HCT116 (cell line): ENCODE data around the gene PLEKHG3. TPM values are rescaled to one million over a fixed set of nuclear protein-coding genes. Genes with fewer than 3 reads are reported as not detected.

ENCODE experiments used
- ATAC-seq: fragments of 200-7000 bp; cut with Tn5 transposase; 2 replicates; pipeline ENCODE4 v1.9.1; 2020; ENCODE audit warnings: mild to moderate bottlenecking, moderate library complexity
- BruUV-seq: library from RNA; stranded (reverse); fragments of 400-500 nt; replicated peaks from 2 replicates; lab custom pipeline; 2021; lab: Mats Ljungman, UMichigan
- CTCF ChIA-PET: fragments of 300-600 bp; sonication (Branson Sonifier 250); formaldehyde crosslinking; loops from one replicate; lab custom pipeline; 2021; ENCODE audit warnings: antibody characterized with exemption; lab: Charles Lee
- POLR2A ChIA-PET: fragments of 300-600, 350-600 bp; sonication (Branson Sonifier 250); formaldehyde crosslinking; loops from one replicate; lab custom pipeline; 2021; ENCODE audit warnings: antibody characterized with exemption; lab: Charles Lee
- RAD21 ChIA-PET, 2 experiments: fragments of 300-600 bp; sonication (Branson Sonifier 250); formaldehyde crosslinking; loops; one replicate each; lab custom pipeline; 2023; ENCODE audit warnings: low total read pairs in 2 of 2; ENCODE audit not compliant: uncharacterized antibody in 2 of 2, unreplicated experiment in 2 of 2, low non-redundant PET in 1 of 2; lab: Charles Lee
- DNase-seq: peaks from one replicate; pipeline ENCODE4 v3.0.0-alpha.2; 2010; ENCODE audit warnings: low read depth, low spot score
- H2AFZ ChIP-seq: fragments of 200-600 bp; shearing (Covaris generic), sonication (generic); 2 replicates; pipeline ENCODE4 v1.6.1; 2017; ENCODE audit warnings: low read depth, mixed run types, mixed read lengths, antibody characterized with exemption, low read length; ENCODE audit not compliant: poor library complexity, severe bottlenecking
- H3K27ac ChIP-seq: 2 replicates; pipeline ENCODE4 v1.5.1; 2012; ENCODE audit warnings: low read depth, low read length
- H3K27me3 ChIP-seq: fragments of 200-600 bp; sonication (generic); 2 replicates; pipeline ENCODE4 v1.6.1; 2016; ENCODE audit warnings: mixed run types, low read length, mixed read lengths; ENCODE audit not compliant: insufficient read depth
- H3K36me3 ChIP-seq, 2 experiments: fragments of 200-500 bp in 1 of 2; fragments of 200-600 bp in 1 of 2; sonication (Bioruptor generic) in 1 of 2; sonication (generic) in 1 of 2; 2 replicates each; pipeline versions ENCODE4 v1.5.1 to v1.6.1; 2014 to 2016; ENCODE audit warnings: low read length in 2 of 2, inconsistent platforms in 1 of 2, mixed read lengths in 1 of 2, mixed run types in 1 of 2; ENCODE audit not compliant: insufficient read depth in 2 of 2, control insufficient read depth in 1 of 2
- H3K4me1 ChIP-seq, 2 experiments: fragments of 200-600 bp in 1 of 2; sonication (generic) in 1 of 2; 2 replicates each; pipeline versions ENCODE4 v1.5.1 to v1.6.1; 2012 to 2017; ENCODE audit warnings: low read length in 2 of 2, inconsistent platforms in 1 of 2, mild to moderate bottlenecking in 1 of 2, mixed read lengths in 1 of 2, mixed run types in 1 of 2, moderate library complexity in 1 of 2; ENCODE audit not compliant: insufficient read depth in 2 of 2, control insufficient read depth in 1 of 2
- H3K4me2 ChIP-seq: fragments of 200-600 bp; sonication (generic); 2 replicates; pipeline ENCODE4 v1.6.1; 2017; ENCODE audit warnings: mixed run types, low read length, mixed read lengths
- H3K4me3 ChIP-seq, 2 experiments: fragments of 200-600 bp in 1 of 2; sonication (generic) in 1 of 2; replicated peaks in 1 of 2; 2 replicates each; pipeline ENCODE4 v1.5.1; 2011 to 2016; ENCODE audit warnings: low read length in 2 of 2, control low read depth in 1 of 2, low read depth in 1 of 2, mild to moderate bottlenecking in 1 of 2, mixed read lengths in 1 of 2, mixed run types in 1 of 2
- H3K79me2 ChIP-seq: fragments of 200-600 bp; sonication (generic); 2 replicates; pipeline ENCODE4 v1.6.1; 2017; ENCODE audit warnings: mild to moderate bottlenecking, mixed run types, low read length, moderate library complexity, mixed read lengths; ENCODE audit not compliant: insufficient read depth
- H3K9ac ChIP-seq: fragments of 200-600 bp; sonication (generic); 2 replicates; pipeline ENCODE4 v1.6.1; 2016; ENCODE audit warnings: low read length, mixed read lengths
- H3K9me2 ChIP-seq: fragments of 200-600 bp; sonication (generic), shearing (Covaris generic); 2 replicates; pipeline ENCODE4 v1.6.1; 2017; ENCODE audit warnings: mixed run types, mild to moderate bottlenecking, moderate library complexity; ENCODE audit not compliant: insufficient read depth
- H3K9me3 ChIP-seq, 2 experiments: fragments of 200-500 bp in 1 of 2; fragments of 200-600 bp in 1 of 2; sonication (Bioruptor generic) in 1 of 2; sonication (generic) in 1 of 2; 2 replicates each; pipeline ENCODE4 v1.6.1; 2014 to 2017; ENCODE audit warnings: low read length in 2 of 2, mixed read lengths in 2 of 2, inconsistent platforms in 1 of 2, low read depth in 1 of 2, mild to moderate bottlenecking in 1 of 2, mixed run types in 1 of 2, moderate library complexity in 1 of 2; ENCODE audit not compliant: control insufficient read depth in 1 of 2, insufficient read depth in 1 of 2
- H4K20me1 ChIP-seq: fragments of 200-600 bp; sonication (generic), shearing (Covaris generic); 2 replicates; pipeline ENCODE4 v1.6.1; 2017; ENCODE audit warnings: mixed run types, mild to moderate bottlenecking, moderate library complexity; ENCODE audit not compliant: insufficient read depth
- ATF3 ChIP-seq: IDR thresholded peaks from 2 replicates; pipeline ENCODE4 v1.6.1; 2012
- CBX3 ChIP-seq: IDR thresholded peaks from 2 replicates; pipeline ENCODE4 v1.6.1; 2012; ENCODE audit warnings: low read depth
- EGR1 ChIP-seq: IDR thresholded peaks from 2 replicates; pipeline ENCODE4 v1.6.1; 2012; ENCODE audit warnings: low read depth
- EZH2 ChIP-seq: fragments of 200-600 bp; sonication (generic); IDR thresholded peaks from 2 replicates; pipeline ENCODE4 v1.6.1; 2017; ENCODE audit warnings: antibody characterized with exemption, mixed run types
- EZH2phosphoT487 ChIP-seq: fragments of 200-600 bp; IDR thresholded peaks from 2 replicates; pipeline ENCODE4 v1.6.1; 2018; ENCODE audit warnings: antibody characterized with exemption, borderline replicate concordance
- JUND ChIP-seq: IDR thresholded peaks from 2 replicates; pipeline ENCODE4 v1.6.1; 2012
- POLR2AphosphoS5 ChIP-seq: IDR thresholded peaks from 2 replicates; pipeline ENCODE4 v1.6.1; 2011; ENCODE audit warnings: mild to moderate bottlenecking, low read depth, low read length, moderate library complexity
- RAD21 ChIP-seq: IDR thresholded peaks from 2 replicates; pipeline ENCODE4 v1.6.1; 2012; ENCODE audit warnings: low read depth, mild to moderate bottlenecking
- REST ChIP-seq: IDR thresholded peaks from 2 replicates; pipeline ENCODE4 v1.6.1; 2012; ENCODE audit warnings: low read depth
- SRF ChIP-seq: IDR thresholded peaks from 2 replicates; pipeline ENCODE4 v1.6.1; 2012; ENCODE audit warnings: low read depth
- YY1 ChIP-seq: IDR thresholded peaks from 2 replicates; pipeline ENCODE4 v1.6.1; 2011; ENCODE audit warnings: low read length, low read depth, moderate library complexity, mild to moderate bottlenecking; ENCODE audit not compliant: insufficient replicate concordance; ENCODE audit errors: extremely low read depth
- ZFX ChIP-seq: fragments of 450-650 bp; IDR thresholded peaks from 2 replicates; pipeline ENCODE4 v1.6.1; 2017
- intact Hi-C: fragments of 100-400 bp; cut with micrococcal nuclease; formaldehyde crosslinking; loops from 2 replicates; pipeline ENCODE4 v1.10.0; 2022
- total RNA-seq: library from RNA; stranded (reverse); gene quantifications from one replicate; pipeline ENCODE4 v1.2.1, GENCODE V29; 2021; ENCODE audit not compliant: unreplicated experiment

The PLEKHG3 gene
- total RNA-seq, 1 experiment from 2014 or later, result 55.6 TPM

DNA sequence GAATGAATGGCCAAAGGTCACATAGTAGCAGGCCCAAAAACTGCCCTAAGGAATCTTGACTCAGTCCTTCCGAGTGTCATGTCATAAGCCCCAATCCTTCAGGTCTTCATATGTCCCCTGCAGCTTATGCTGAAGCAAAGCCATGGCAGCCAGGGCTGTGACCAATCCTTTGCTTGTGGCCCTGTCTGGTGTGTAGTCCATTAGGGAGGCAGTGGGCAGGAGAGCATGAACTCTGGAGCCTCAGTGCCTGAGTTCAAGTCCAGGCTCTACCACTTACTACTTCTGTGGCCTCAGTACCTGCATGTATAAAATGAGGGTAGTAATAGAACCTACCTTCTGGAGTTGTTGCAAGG, 20.3 kb downstream of the PLEKHG3 start:
- CTCF ChIA-PET, result interaction anchor here (0.6 to 1.2 kb wide), 3 partner anchors 34 to 52 kb away, joined by 3 read pairs; no protein-coding TSS in a partner anchor

DNA sequence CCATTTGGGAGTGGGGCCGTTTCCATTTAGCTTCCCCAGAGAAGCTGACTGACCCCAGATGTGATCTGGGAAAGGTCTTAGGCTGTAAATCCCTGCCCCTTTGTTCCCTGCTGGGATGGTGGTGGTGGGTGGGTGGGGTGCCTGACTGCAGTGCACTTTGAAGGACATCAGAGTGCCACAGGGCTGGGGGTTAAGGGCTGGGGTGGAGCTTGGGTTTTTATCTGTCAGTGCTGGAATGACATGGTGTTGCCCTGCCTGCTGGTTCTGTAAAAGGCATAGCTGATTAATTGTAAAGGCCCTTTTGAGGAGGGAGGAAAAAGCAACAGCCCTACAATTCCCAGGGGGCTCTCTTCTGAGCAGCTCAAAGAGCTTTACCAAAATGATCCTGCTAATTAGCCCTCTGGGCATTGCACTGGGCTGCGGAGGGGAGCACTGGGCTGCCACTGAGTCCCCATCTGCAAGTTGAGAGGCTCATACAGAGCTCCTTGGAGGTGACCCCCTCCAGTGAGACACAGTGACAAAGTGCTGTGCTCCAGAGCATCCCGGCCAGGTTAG, 21.1 kb downstream of the PLEKHG3 start:
- POLR2A ChIA-PET, result no interaction called here
- RAD21 ChIA-PET, result no interaction called here
- CTCF ChIA-PET, result interaction anchor here (0.6 to 1.2 kb wide), 5 partner anchors 34 to 53 kb away, joined by 3 to 4 read pairs (median 3); no protein-coding TSS in a partner anchor
- peaks cover 12 to 15% of the 10 kb centered on the region in 2 experiments; a peak in 3 of 4 replicates for H3K36me3 ChIP-seq
- H3K9me2 ChIP-seq, result no peaks in the 10 kb centered on the region
- ATAC-seq (no peak), DNase-seq (no peak)
- peaks cover 64 to 69% of the 10 kb centered on the region in 2 experiments for H3K4me1 ChIP-seq
- H4K20me1 ChIP-seq, result peaks cover 4% of the 10 kb centered on the region; the same call in 1 of the 2 replicates
- no TSS peak for BruUV-seq
- H3K4me2 ChIP-seq, result peak overlapping the region; percentile 89
- peak overlapping the region in 1 of 2 experiments; percentile 42; a peak in 1 of 4 replicates for H3K4me3 ChIP-seq
- H3K27me3 ChIP-seq, result no peaks in the 10 kb centered on the region
- TF ChIP-seq JUND, result no peak
- TF ChIP-seq REST, result no peak
- H3K9ac ChIP-seq, result peak overlapping the region; percentile 48
- peak overlapping the region; percentile 30; the same call in 1 of the 2 replicates for H3K27ac ChIP-seq
- H3K79me2 ChIP-seq, result peaks cover 82% of the 10 kb centered on the region
- H2AFZ ChIP-seq, result no peak overlapping the region
- H3K9me3 ChIP-seq, result no peaks in the 10 kb centered on the region
- intact Hi-C loops, result no loop called here

More for the DNA sequence above, 20.3 kb downstream of the PLEKHG3 start:
- H3K27ac ChIP-seq, result 0 out of 2 replicates have a peak overlapping the region, but pooled peaks have one; percentile 11
- TF ChIP-seq ZFX (no peak), EGR1 (no peak), JUND (no peak), SRF (no peak), EZH2phosphoT487 (no peak), ATF3 (no peak), POLR2AphosphoS5 (no peak), YY1 (no peak), RAD21 (no peak), CBX3 (no peak), EZH2 (no peak)
- peak overlapping the region; percentile 89 for H3K4me2 ChIP-seq
- peak overlapping the region; percentile 48 for H3K9ac ChIP-seq
- ChIA-PET POLR2A (no interaction called here), RAD21 (no interaction called here)
- no peak for DNase-seq
- H3K9me3 ChIP-seq, result no peaks in the 10 kb centered on the region
- no TSS peak for BruUV-seq
- H3K27me3 ChIP-seq, result no peaks in the 10 kb centered on the region
- H3K36me3 ChIP-seq, result peaks cover 10 to 15% of the 10 kb centered on the region in 2 experiments; a peak in 3 of 4 replicates
- intact Hi-C loops, result no loop called here
- no peak overlapping the region for H3K4me3 ChIP-seq
- peaks cover 89% of the 10 kb centered on the region for H3K79me2 ChIP-seq
- peaks cover 69 to 77% of the 10 kb centered on the region in 2 experiments for H3K4me1 ChIP-seq
- no peak overlapping the region for H2AFZ ChIP-seq
- no peak for ATAC-seq
- H3K9me2 ChIP-seq, result no peaks in the 10 kb centered on the region
- H4K20me1 ChIP-seq, result peaks cover 4% of the 10 kb centered on the region; the same call in 1 of the 2 replicates
